GM18951 (cell line): ENCODE measurements around the gene CLRN3.

ENCODE experiments used
- POLR2A ChIP-seq: IDR thresholded peaks from 4 replicates; pipeline ENCODE4 v1.6.1; 2011; ENCODE audit warnings: mild to moderate bottlenecking; ENCODE audit not compliant: insufficient read length, insufficient read depth; ENCODE audit errors: extremely low read depth
- in situ Hi-C: fragments of 300-500 bp; cut with MboI; formaldehyde crosslinking; loops from one replicate; pipeline ENCODE4 v1.12.0; 2022; ENCODE audit warnings: low sequenced_read_pairs, mixed read lengths, inconsistent platforms; ENCODE audit not compliant: unreplicated experiment

Gene CLRN3

DNA sequence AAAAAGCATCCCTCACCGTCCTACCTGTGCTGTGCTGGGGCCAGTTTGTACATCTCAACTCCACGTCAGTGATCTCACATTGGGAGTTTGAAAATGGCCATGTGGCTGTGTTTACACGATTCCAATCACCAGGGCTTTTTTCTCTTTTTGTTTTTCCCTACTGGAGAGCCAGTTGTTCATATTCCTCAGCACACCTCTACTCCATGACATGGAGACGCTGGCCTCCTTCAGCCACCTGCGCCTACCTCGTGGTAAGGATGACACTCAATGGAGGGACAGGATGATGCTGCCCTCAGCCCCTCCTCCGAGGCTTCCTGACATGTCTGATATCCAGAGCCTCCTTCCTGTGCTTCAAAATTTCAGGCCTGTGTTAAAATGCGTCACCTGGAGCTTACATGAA is 10.3 kb downstream of the CLRN3 start:
- in situ Hi-C loops = no loop called here
- TF ChIP-seq POLR2A = no peak

GRCh38 chr10:127881262-127881661 is 11.5 kb downstream of the CLRN3 start:
- in situ Hi-C loops = no loop called here
- no peak for TF ChIP-seq POLR2A

DNA sequence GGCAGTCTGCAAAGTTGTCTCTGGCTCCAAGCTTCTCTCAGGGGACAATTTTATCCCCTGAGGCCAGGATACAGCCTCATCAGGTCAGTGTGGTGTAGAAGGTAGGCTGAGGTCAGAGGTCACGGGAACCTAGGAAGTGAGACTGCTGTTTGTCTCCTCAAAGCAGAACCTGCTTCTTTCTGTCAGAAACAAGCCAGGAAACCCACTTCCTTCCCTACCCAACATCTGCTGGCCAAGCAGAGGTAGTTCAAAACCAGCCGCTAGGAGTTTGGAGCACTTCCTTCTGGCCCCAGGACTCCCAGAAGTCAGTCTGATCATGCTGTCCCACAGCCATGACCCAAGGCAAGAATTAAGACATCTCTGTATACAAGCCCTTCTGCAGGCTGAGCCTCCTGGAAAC is 12.2 kb downstream of the CLRN3 start:
- in situ Hi-C loops = no loop called here
- no peak for TF ChIP-seq POLR2A

DNA sequence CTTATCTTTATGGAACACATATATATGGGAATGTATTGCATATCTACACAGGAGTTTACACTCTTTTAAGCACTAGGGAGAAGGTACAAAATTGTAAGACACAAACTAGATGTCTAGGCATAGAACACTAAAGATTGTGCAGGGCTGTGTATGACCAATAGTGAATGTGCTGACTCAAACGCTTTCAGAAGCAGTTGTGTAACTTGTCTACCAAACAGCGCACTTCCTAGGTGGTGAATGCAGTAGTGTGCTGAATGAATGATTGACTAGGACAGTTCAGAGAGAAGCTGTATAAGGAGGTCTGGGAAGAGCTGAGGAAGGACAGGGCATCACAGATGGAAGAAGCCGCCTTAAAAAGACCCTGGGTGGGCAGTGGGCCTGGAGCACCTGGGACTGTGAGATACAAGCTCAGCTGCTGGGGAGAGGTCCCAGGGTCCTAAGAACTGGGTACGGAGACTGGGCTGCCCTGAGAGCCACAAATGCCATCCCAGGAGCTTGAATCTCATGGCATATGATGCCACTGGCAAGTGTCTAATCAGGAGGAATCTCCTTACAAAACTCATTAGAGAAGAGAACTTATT is 14.2 kb downstream of the CLRN3 start:
- TF ChIP-seq POLR2A = no peak
- in situ Hi-C loops = no loop called here

DNA sequence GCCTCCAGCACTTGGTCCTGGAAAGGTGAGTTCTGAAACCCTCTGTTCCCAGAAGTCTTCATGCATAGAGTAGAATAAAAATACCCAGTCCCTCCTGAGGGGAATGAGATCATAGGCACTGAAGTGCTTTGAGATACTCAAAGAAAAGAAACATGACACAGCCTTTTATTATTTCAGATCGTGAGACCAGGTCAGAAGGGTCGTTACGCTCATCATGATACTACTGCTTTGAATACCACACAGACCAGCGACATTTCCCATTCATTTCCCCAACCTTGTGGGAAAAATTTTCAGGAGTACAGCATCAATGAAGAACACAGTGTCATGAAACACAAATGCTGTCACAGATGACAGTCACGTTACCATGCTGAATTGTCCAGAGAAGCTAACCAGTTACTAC is 15.0 kb downstream of the CLRN3 start:
- TF ChIP-seq POLR2A = no peak
- in situ Hi-C loops = no loop called here

GRCh38 chr10:127877116-127877515 is 15.6 kb downstream of the CLRN3 start:
- TF ChIP-seq POLR2A = no peak
- in situ Hi-C loops = no loop called here

DNA sequence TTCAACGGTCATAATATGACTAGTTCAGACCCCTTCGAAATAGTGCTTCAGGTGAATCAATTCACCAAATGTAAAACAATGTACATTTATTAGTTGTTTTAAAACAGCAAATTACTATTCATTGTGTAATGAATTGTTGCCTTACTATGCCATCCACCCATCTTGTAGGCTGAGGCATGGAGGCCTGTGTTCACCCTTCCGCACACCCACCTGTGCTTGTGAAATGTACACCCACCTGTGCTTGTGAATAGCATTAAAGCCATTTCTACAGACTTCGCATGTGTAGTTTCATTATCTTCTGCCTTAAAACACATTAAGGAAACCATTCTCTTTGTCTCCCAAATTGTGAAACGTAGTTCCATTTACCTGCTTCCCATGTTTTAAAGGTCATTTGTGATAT is 16.8 kb downstream of the CLRN3 start:
- TF ChIP-seq POLR2A = no peak
- in situ Hi-C loops = no loop called here

GRCh38 chr10:127875449-127875765 is 17.3 kb downstream of the CLRN3 start:
- in situ Hi-C loops = no loop called here
- TF ChIP-seq POLR2A = no peak

DNA sequence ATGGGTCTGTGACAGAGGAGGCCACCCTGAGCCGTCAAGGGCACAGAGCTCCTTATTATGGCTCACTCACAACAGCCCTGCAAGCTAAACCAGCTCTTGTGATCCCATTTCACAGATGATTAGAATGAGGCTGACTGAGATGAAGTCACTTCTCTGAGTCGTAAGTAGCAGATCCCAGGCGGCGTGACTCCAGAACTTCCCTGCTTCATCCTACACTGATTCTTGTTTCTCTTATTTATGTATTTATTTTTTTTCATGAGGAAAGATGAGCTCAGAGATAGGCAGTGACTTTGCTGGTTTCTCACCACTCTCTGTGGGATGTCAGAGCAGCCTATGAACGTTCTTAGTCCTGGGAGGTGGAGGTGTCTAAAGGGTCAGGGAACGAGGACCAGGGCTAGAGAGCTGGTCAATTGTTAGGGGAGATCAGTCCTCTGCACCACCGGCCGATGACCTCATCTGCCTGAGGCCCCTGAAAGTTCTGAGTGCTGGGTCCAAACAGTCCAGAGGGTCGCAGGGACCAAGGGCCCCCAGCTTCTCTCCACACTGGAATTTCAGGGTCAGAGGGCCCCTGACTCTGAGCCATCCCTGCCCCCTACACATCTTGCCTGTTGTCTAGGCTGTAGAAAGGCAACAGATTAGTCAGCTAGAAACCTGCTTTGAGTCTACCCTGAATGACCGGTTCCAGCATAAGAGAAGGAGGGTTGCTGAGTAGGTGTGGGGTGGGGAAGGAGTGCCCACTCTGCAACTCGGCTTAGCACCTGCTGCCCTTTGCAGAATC is 17.9 kb downstream of the CLRN3 start:
- TF ChIP-seq POLR2A = no peak
- in situ Hi-C loops = no loop called here

GRCh38 chr10:127873901-127874470 is 18.8 kb downstream of the CLRN3 start:
- TF ChIP-seq POLR2A = no peak
- in situ Hi-C loops = no loop called here

DNA sequence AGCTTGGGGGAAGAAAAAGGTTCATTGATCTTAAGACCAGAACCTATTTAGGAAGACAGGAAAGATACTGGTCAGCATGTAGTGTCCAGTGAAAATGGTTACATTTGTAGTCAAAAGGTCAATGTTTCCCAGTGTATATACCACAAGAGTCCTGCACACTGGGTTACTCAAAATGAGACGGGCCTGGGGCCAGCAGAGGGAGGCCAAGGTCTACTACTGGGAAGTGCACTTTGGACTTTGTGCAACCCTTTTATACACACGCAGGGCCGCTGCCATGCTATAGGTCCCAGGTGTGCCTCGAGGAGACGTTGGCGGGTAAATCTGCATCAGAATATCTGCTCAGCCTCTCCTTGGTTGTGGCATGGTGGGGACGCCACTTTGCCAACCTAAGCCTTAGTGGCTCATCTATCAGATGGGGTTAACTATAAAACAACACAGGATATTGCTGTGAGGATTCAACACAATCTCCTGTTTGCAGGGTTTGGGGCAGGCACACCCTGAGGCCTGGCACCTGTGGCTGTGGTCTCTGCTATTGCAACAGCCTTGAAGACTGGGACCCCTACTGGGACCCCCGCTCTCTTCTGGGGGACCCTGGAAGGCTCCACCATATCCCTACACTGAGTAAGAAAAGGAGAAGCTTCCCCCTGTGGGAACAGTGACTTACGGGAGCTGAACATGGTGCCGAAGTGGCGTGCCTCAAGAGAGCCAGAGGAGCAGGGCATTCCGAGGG is 19.7 kb downstream of the CLRN3 start:
- TF ChIP-seq POLR2A = no peak
- in situ Hi-C loops = no loop called here

DNA sequence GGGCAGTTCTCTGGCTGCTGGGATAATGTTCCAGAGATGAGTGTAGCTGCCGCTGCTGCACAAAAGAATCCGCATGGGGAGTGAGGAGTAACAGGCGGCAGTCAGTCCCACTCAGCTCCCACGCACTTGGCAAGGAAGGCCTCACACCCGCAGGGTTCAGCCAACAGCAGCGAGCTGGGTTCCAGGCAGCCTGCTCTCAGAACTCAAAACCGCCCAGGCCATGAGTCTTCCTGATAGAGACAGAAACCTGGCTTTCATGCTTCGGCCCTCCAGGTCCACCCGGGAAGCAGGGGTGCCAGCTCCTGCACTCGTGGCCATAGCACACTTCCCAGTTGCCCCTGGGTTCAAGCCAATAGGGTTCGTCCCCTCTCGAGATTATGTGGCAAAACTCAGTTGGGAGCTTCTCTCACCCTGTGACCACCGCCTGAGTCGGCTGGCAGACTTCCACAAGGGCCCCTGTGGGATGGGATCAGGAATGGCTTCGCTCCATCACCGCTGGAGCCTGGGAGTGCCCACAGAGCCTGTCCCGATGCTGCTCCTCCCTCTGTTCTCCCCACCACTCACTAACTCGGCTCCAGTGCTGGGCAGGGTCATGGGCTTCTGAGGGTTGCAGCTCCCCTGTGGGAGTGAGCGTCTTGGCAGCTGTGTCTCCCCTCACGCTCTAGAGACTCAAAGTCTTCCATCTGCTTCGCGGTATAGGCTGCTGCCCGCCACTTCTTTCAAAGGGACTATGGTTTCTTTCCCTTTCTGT is 20.6 kb downstream of the CLRN3 start:
- TF ChIP-seq POLR2A = no peak
- in situ Hi-C loops = no loop called here

GRCh38 chr10:127871631-127872010 is 21.1 kb downstream of the CLRN3 start:
- in situ Hi-C loops = no loop called here
- no peak for TF ChIP-seq POLR2A

GRCh38 chr10:127869329-127869728 is 23.4 kb downstream of the CLRN3 start:
- in situ Hi-C loops = no loop called here
- no peak for TF ChIP-seq POLR2A

GRCh38 chr10:127867805-127868204 is 24.9 kb downstream of the CLRN3 start:
- no peak for TF ChIP-seq POLR2A

More at GRCh38 chr10:127867805-127868204, 24.9 kb downstream of the CLRN3 start:
- in situ Hi-C loops = no loop called here
